ENCODE data around the gene AKIRIN2.

DNA sequence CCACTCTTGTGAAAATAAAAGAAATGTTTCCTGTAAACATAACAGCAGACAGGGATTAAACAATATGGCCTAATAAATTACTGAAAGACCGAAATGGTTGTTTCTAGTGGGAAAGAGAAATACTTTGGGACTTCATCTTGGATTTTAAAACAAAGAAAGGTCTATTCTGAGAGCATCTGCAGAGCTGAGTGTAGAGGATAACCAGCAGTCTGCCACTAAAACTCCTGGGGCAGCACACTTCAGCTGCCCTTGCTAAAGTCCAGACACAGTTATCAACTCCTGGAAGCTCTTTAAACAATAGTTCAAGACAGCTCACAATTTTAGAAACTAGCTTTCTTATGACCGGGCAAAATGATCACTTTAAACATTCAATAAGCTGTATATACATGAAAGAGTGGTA lies 38.6 kb downstream of the AKIRIN2 start:
- TF ChIP-seq, protein P1, sequence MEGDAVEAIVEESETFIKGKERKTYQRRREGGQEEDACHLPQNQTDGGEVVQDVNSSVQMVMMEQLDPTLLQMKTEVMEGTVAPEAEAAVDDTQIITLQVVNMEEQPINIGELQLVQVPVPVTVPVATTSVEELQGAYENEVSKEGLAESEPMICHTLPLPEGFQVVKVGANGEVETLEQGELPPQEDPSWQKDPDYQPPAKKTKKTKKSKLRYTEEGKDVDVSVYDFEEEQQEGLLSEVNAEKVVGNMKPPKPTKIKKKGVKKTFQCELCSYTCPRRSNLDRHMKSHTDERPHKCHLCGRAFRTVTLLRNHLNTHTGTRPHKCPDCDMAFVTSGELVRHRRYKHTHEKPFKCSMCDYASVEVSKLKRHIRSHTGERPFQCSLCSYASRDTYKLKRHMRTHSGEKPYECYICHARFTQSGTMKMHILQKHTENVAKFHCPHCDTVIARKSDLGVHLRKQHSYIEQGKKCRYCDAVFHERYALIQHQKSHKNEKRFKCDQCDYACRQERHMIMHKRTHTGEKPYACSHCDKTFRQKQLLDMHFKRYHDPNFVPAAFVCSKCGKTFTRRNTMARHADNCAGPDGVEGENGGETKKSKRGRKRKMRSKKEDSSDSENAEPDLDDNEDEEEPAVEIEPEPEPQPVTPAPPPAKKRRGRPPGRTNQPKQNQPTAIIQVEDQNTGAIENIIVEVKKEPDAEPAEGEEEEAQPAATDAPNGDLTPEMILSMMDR (IDR thresholded peaks at IDR 0.05) = no peak
- no peak for TF ChIP-seq POLR2AphosphoS5 (IDR thresholded peaks at IDR 0.05)
- TF ChIP-seq POLR2A (IDR thresholded peaks at IDR 0.05; ENCODE audit: low read depth) = no peak
